Endothelial cell of umbilical vein (primary cell): Measurements from ENCODE around the gene KIF26A. TPM values are rescaled to one million over a fixed set of nuclear protein-coding genes. Genes with fewer than 3 reads are reported as not detected.

Experiments used
- BruUV-seq: library from RNA; stranded (reverse); fragments of 400-500 nt; replicated peaks from 2 replicates; lab custom pipeline; 2021; lab: Mats Ljungman, UMichigan
- CTCF ChIA-PET: fragments of 300-600, 350-600 bp; sonication (Branson Sonifier 250); formaldehyde crosslinking; loops from one replicate; lab custom pipeline; 2021; ENCODE audit warnings: antibody characterized with exemption, inconsistent platforms; lab: Charles Lee
- POLR2A ChIA-PET: fragments of 300-600, 350-600 bp; sonication (Branson Sonifier 250); formaldehyde crosslinking; loops from one replicate; lab custom pipeline; 2021; ENCODE audit warnings: antibody characterized with exemption, inconsistent platforms; lab: Charles Lee
- DNase-seq: peaks from one replicate; pipeline ENCODE4 v3.0.0-alpha.2; 2011; ENCODE audit warnings: low read depth, low spot score
- FAIRE-seq: peaks from 2 replicates; lab custom pipeline; 2011; peaks lifted over from hg19 to GRCh38; lab: Jason Lieb, UNC
- H2AFZ ChIP-seq: 2 replicates; pipeline ENCODE4 v1.6.0; 2012; ENCODE audit warnings: low read depth, low read length, control low read depth, inconsistent platforms
- H3K27ac ChIP-seq: 2 replicates; pipeline ENCODE4 v1.5.1; 2011; ENCODE audit warnings: low read depth, mild to moderate bottlenecking, control low read depth, low read length, moderate library complexity; ENCODE audit not compliant: insufficient read depth
- H3K27me3 ChIP-seq, 2 experiments: 2 replicates each; pipeline versions ENCODE4 v1.6.0 to v1.6.1; 2011; ENCODE audit warnings: low read length in 2 of 2, mixed read lengths in 1 of 2; ENCODE audit not compliant: control insufficient read depth in 2 of 2, insufficient read depth in 2 of 2
- H3K36me3 ChIP-seq, 2 experiments: 2 replicates in 1 of 2; 3 replicates in 1 of 2; pipeline ENCODE4 v1.5.1; 2011; ENCODE audit warnings: low read length in 2 of 2, mild to moderate bottlenecking in 1 of 2, moderate library complexity in 1 of 2; ENCODE audit not compliant: control insufficient read depth in 2 of 2, insufficient read depth in 2 of 2; ENCODE audit errors: extremely low read depth in 1 of 2
- H3K4me1 ChIP-seq: 3 replicates; pipeline ENCODE4 v1.5.1; 2011; ENCODE audit warnings: mild to moderate bottlenecking, low read length; ENCODE audit not compliant: control insufficient read depth, insufficient read depth; ENCODE audit errors: extremely low read depth
- H3K4me2 ChIP-seq: 2 replicates; pipeline ENCODE4 v1.6.1; 2011; ENCODE audit warnings: low read length, control low read depth, mixed read lengths; ENCODE audit not compliant: insufficient read depth
- H3K4me3 ChIP-seq, 3 experiments: fragments of 200-600 bp in 1 of 3; sonication (generic), shearing (Covaris generic) in 1 of 3; replicated peaks in 1 of 3; 2 replicates each; pipeline ENCODE4 v1.5.1; 2011 to 2016; ENCODE audit warnings: control low read depth in 3 of 3, low read length in 3 of 3, mild to moderate bottlenecking in 2 of 3, inconsistent platforms in 1 of 3, low read depth in 1 of 3, moderate library complexity in 1 of 3; ENCODE audit not compliant: insufficient read depth in 1 of 3
- H3K79me2 ChIP-seq: 2 replicates; pipeline ENCODE4 v1.6.0; 2012; ENCODE audit warnings: low read length, inconsistent platforms; ENCODE audit not compliant: control insufficient read depth, insufficient read depth
- H3K9ac ChIP-seq: replicated peaks from 2 replicates; pipeline ENCODE3; 2011; ENCODE audit warnings: low read length, control low read depth; ENCODE audit not compliant: insufficient read depth; ENCODE audit errors: extremely low read depth
- H3K9me1 ChIP-seq: replicated peaks from 3 replicates; pipeline ENCODE4 v1.6.0; 2011; ENCODE audit warnings: mild to moderate bottlenecking, low read length; ENCODE audit not compliant: control insufficient read depth, insufficient read depth; ENCODE audit errors: extremely low read depth
- H3K9me3 ChIP-seq: replicated peaks from 2 replicates; pipeline ENCODE4 v1.5.1; 2012; ENCODE audit warnings: low read length, inconsistent platforms; ENCODE audit not compliant: control insufficient read depth, insufficient read depth
- H4K20me1 ChIP-seq: replicated peaks from 2 replicates; pipeline ENCODE3; 2011; ENCODE audit warnings: mild to moderate bottlenecking, low read length; ENCODE audit not compliant: control insufficient read depth, insufficient read depth; ENCODE audit errors: extremely low read depth
- CTCF ChIP-seq, 2 donors: IDR thresholded peaks; 1 replicate in 1 of 2; 2 replicates in 1 of 2; pipeline ENCODE4 v1.5.1; 2011; ENCODE audit warnings: low read length in 2 of 2, mild to moderate bottlenecking in 2 of 2, moderate library complexity in 2 of 2, control low read depth in 1 of 2, inconsistent platforms in 1 of 2, low read depth in 1 of 2; ENCODE audit not compliant: insufficient read depth in 1 of 2; ENCODE audit errors: extremely low read depth in 1 of 2
- EZH2 ChIP-seq: IDR thresholded peaks from 2 replicates; pipeline ENCODE4 v1.6.1; 2012; ENCODE audit warnings: borderline replicate concordance, low read depth, mild to moderate bottlenecking, moderate library complexity, low read length, inconsistent platforms; ENCODE audit not compliant: severe bottlenecking
- FOS ChIP-seq: IDR thresholded peaks from 2 replicates; pipeline ENCODE4 v1.6.1; 2011; ENCODE audit warnings: mild to moderate bottlenecking, low read length, moderate library complexity, borderline replicate concordance; ENCODE audit not compliant: insufficient read depth
- GATA2 ChIP-seq: IDR thresholded peaks from 2 replicates; pipeline ENCODE4 v1.7.0; 2011; ENCODE audit warnings: low read depth, mild to moderate bottlenecking, moderate library complexity, mixed read lengths, low read length; ENCODE audit not compliant: insufficient read length, insufficient read depth
- MAX ChIP-seq: IDR thresholded peaks from 2 replicates; pipeline ENCODE4 v1.6.1; 2011; ENCODE audit not compliant: insufficient read depth, insufficient read length
- POLR2A ChIP-seq: IDR thresholded peaks from 2 replicates; pipeline ENCODE4 v1.6.1; 2012; ENCODE audit warnings: low read depth, mild to moderate bottlenecking, control low read depth, low read length
- POLR2AphosphoS5 ChIP-seq: IDR thresholded peaks from 2 replicates; pipeline ENCODE4 v1.6.1; 2012; ENCODE audit warnings: low read depth, mild to moderate bottlenecking, control low read depth, low read length, moderate library complexity; ENCODE audit not compliant: insufficient read depth
- dilution Hi-C: fragments of 300-500 bp; cut with MboI; formaldehyde crosslinking; loops from one replicate; pipeline ENCODE4 v1.15.0; 2019; ENCODE audit warnings: low sequenced_read_pairs; ENCODE audit not compliant: extremely low pct_ligation_motif_present
- intact Hi-C: fragments of 100-400 bp; cut with micrococcal nuclease; formaldehyde crosslinking; loops from one replicate; pipeline ENCODE4 v1.10.0; 2022
- polyA plus RNA-seq, 4 experiments: library from polyadenylated mRNA; depleted of rRNA in 3 of 4; stranded (reverse) in 3 of 4; unstranded in 1 of 4; fragments of >200 nt; gene quantifications; 2 replicates each; pipeline versions ENCODE4 v1.2.1 to v1.2.3, GENCODE V29; 2011 to 2012; ENCODE audit warnings: missing spikeins in 1 of 4
- total RNA-seq: library from RNA; stranded (reverse); gene quantifications from 2 replicates; pipeline ENCODE4 v1.2.3, GENCODE V29; 2021

The KIF26A gene
- total and polyA plus RNA-seq, 2 donors (not counting 3 experiments of a cell fraction or from before 2014, with no cell fraction given) = 3.6 to 10.7 TPM

GRCh38 chr14:104139460-104140212, 1.2 kb downstream of the KIF26A start:
- peak overlapping the region; percentile 91 for H2AFZ ChIP-seq
- H3K4me1 ChIP-seq = peaks cover 21% of the 10 kb centered on the region
- ChIA-PET POLR2A (no interaction called here), CTCF (interaction anchor here (1.8 kb wide), 1 partner anchor 425 kb away, joined by 8 read pairs; no protein-coding TSS in a partner anchor)
- peaks cover 21 to 23% of the 10 kb centered on the region in 2 experiments for H3K27me3 ChIP-seq
- FAIRE-seq (no peak), DNase-seq (no peak)
- no peak for TF ChIP-seq MAX
- no peak for TF ChIP-seq POLR2AphosphoS5
- no peak for TF ChIP-seq FOS
- no peak for TF ChIP-seq GATA2
- TF ChIP-seq POLR2A = no peak
- TF ChIP-seq CTCF (IDR thresholded peaks at IDR 0.05; ENCODE audit: extremely low read depth in 1 of 2, insufficient read depth in 1 of 2, low read depth in 1 of 2, low read length in 2 of 2) = no peak
- TF ChIP-seq EZH2 = no peak
- peak overlapping the region; percentile 87 for H3K4me2 ChIP-seq
- H3K79me2 ChIP-seq = peaks cover 3% of the 10 kb centered on the region
- no peak overlapping the region for H3K27ac ChIP-seq
- no peaks in the 10 kb centered on the region for H3K9me3 ChIP-seq
- peak overlapping the region; percentile 23 for H3K9ac ChIP-seq
- no peaks in the 10 kb centered on the region for H3K9me1 ChIP-seq
- intact Hi-C loops = loop anchor here (2.0 kb wide), 1 partner anchor 297 kb away; no protein-coding TSS in a partner anchor
- no peaks in the 10 kb centered on the region for H4K20me1 ChIP-seq
- peak overlapping the region; percentile 61 to 87 (median 63) for H3K4me3 ChIP-seq
- BruUV-seq = no TSS peak
- H3K36me3 ChIP-seq = no peaks in the 10 kb centered on the region
- dilution Hi-C loops = no loop called here
